GM21529 (cell line): ENCODE measurements around the gene PALD1.
"Not testable (repeated sequence)": the region's sequence is repeated elsewhere in the genome, so short reads cannot be mapped to it uniquely, and the experiment has no call there.

Experiments used
- ATAC-seq: cut with Tn5 transposase; IDR thresholded peaks from one replicate; pipeline ENCODE4 v1.9.1; 2021; ENCODE audit not compliant: unreplicated experiment

Gene PALD1

DNA sequence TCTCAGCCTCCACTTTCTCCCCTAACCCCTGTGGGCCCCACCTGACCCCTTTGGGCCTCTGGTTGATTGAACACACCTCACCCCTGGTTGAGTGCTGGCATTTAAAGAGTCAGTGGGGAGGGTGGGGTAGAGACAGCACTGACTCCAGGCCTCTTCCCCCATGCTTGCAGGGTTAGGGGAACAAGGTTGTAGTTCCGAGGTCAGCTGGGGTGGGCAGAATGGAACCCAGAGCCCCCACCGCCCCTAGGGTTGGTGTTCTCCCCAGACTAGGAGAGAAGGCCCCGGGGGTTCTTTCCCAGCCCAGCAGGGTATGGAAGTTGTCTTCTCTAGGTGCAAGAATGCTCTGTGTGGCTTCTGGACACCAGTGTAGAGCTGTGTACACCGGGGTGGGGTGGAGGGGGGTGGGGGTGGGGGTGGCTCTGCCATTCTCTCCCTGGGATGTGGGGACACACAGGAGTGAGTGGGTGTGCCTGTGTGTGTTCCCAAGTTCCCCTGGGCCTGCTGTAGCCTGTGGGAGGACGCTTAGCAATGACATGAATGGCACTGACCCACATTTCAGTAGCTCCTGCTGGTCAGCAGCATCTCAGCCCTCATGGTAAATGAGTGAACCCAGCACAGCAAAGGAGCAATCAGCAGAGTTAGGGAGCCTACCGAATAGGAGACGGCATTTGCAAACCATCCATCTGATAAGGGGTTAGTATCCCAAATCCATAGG is 90.4 kb downstream of the PALD1 start:
- no peak for ATAC-seq

DNA sequence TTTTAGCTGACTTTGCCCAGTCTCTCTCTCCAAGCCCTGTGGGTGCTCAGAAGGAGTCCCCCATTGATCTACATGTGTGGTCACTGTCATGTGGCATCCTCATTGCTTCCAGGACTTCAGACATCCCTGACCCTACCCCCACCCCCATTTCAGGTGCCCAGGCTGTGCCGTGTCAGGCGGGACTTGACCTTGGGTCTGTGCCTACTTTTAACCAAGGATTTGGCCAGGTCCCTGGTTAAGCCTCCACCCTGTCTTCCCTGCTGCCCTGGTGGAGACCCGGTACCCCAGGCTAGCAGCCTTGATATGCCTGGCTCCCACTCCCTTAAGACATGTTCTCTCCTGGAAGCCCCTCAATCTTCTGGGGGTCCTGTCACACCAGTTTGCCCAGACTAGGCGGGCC is 92.7 kb downstream of the PALD1 start:
- no peak for ATAC-seq

DNA sequence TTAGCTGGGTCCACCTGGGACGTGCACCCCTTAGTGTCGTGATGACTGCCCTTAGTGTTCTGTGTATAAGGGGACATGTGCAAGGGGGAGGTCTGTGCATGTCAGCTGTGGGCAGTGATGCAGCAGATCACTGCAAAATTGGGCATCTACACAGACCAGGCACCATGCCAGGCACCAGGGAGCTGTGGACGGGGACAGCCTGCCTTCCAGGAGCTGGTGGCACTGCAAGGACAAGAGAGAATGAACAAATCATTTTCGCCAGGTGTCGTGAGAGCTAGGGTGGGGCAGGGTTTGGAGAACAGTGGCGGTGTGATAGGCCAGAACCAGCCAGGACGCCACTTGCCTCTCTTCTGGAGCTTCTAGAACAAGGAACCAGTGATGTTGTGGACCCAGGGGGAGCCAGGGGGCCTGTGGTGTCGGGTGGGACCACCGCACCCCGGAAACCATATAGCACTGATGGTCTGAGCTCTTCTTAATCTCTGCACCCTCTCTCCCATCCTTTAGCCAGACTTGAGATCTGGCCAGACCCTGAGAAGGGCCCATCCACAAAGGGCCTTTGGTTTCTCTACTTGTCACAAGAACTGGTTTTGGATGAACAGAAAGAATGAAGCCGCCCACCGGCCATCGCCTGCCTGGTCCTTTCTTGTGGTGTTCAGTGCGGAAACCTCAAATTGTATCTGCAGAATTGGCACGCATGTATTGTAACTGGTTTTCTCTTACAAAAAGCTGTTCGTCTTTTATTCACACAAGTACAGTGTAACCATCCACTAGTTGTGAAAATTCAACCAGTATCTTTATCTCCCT is 93.3 kb downstream of the PALD1 start:
- ATAC-seq: no peak

DNA sequence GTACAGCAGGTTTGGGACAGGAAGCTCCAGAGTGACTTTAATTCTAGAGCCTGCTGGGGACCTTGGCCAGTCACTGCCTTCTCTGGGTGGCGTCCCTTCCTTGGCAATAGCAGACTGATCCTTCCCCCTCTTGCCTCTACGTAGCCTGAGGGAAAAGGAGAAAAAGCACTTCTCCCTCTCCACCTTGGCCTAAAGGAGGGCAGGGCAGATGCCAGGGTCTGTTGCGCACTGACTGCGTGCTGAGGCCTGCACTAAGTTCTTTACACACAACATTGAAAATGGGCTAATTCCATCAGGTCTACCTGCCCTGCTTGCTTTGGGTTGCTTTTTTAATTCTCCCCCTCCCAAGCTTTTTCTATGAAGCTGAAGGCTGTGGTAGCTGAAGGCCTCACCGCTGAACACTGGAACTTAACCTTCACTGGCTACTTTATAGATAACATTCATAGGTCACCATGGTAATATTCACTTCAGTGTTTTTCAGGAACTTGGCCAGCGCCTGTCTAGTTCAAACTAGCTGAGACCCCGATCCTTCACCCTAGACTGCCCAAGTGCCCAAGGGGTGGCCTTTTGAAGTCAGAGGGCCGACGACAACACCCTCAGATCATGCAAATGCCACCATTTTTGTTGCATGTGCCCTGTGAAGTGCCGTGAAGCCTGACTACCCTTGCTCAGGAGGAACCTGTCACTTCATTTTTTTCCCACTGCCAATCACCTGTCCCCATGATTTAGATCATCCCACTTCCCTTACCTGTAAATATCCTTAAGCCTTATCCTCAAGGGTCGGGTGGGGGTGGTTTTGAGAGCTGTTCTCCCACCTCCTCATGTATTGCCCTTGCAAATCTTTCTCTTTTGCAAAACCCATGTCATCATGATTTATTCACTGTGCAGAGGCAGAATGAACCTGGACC is 95.3 kb downstream of the PALD1 start:
- no peak for ATAC-seq

DNA sequence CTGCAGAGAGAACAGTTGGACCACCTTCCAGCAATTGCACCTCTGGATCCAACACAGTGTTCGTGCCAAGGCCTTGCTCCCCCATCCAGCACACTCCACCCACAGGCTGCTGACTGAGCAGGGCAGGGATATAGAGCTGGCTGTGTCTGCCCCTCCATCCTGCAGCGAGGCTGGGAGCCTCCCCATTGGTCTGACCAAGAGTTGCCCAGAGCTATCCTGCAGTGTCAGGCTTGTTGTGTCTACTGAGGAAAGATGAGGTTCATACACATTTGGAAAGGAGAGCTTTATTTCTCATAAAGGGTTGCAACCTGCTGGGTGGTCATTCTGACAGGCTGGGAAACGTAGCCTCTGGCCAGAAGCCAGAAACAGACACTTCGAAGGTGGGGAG is 96.9 kb downstream of the PALD1 start:
- no peak for ATAC-seq

DNA sequence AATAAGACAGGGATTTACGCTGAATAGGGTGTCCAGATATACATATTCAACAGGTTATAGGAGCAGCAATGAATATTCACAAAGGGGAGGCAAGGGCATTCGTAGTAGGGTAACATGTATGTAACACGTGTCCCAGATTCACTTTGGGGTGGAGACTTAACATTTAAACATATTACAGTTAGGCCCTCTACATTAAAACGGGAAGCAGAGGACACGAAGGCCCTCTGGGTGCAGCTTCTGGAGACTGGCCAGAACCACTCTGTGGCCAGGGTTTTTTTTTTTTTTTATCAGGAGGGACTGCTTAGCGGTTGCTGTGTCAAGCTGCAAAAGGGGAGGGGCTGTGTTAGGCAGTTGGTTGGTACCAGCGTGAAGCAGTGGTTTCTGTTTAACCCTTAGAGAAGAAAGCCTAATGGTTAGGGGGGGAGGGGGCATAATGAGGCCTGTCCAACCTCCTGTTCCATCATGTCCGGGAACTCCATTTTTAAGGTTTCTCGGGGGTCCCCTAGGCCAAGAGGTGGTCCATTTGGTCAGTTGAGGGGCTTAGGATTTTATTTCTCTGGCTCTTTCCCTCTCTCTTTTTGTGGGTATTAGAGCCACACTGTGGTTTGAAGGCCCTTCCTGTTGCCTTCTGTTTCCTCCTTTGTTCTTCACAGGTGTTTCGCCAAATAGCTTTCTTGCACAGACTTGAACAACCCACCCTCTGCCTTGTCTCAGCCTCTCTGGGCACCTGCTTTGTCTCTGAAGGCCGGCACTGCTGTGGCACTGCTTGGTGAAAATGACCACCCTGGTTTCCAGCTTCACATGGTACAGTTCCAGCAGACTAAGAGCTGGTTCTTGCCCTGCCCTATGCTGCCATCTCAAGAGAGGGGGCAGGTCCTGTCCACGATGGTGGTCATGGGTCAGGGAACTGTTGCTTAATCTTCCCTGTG is 97.6 kb downstream of the PALD1 start:
- ATAC-seq: peak; percentile 43

DNA sequence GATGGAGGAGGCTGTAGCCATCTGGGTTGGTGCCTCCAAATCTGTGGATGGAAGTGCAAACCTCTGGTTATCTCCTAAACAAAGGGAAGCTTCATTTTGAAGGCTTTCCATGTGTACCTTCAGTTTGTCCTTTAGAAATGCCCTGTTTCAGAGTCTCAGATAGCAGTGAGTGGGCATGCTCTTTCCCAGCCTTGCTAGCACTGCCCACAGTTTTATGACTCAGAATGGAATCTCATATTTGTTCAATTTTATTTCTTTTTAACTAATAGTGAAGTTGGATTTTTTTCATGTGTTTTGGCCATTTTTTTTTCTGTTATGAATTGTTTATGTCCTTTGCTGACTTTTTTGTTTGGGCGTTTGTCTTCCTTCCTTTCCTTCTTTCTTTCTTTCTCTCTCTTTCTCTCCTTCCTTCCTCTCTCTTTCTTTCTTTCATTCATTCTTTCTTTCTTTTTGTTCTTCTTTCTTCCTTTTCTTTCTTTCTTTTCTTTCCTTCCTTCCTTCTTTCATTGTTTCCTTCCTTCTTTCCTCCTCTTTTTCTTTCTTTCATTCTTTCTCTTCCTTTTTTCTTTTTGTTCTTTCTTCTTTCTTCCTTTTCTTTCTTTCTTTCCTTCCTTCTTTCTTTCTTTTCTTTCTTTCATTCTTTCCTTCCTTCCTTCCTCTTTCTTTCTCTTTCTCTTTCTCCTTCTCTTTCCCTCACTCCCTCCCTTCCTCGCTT is 98.4 kb downstream of the PALD1 start:
- ATAC-seq: no peak

DNA sequence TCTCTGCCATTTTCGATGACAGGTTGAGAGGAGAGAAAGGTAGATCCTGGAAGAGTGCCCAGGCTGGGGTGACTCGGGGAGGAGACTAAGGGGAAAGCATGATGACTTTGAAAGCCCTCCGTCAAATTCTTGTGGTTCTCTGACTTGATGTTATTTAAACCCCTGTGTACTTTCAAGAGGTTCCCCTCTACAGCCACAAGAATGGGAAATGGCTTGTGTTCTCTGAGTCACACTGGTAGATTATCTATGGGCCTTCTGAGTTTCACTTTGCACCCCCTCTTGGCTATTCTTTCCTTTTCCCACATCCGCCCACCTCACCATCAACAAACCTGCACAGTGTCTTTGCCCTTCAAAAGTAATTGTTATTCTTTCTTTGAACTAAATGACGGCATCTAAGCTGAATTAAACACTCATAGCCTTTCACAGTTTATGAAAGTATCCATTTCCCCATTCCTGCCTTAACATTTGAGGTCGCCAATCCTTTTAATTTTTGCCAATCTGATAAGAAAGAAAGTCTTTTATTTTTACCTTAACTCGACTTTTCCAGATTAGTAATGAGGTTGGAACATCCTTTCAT is 99.9 kb downstream of the PALD1 start:
- peak; percentile 71 for ATAC-seq

DNA sequence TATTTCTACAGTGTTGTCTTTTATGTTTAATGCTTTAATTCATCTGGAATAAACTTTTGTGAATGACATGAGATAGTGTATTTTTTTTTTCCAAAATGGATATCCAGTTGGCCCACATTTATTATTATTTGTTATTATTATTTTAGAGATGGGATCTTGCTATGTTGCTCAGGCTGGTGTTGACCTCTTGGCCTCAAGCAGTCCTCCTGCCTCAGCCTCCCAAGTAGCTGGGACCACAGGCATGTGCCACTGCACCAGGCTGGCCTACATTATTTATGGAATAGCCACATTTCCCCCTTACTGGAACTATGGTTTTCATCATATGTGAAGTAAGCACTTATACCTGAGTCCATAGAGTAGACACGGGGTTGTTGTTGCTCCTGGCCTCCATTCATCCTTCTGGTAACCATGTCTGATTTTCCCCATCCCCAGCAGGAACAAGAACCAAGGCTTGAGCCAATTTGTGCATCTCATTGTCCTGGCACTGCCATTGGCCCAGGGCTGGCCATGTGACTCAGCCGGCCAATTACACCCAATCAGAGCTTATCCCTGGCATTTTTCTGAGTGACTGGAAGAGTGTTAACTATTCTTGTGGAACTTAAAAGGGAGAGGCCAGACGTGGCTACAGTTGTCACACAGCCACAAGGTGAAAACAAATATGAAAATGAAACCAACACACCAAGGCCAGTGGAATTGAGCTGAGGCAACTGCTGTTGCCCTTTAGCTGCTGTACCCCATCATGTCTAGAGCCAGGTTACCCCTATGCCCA is 100.9 kb downstream of the PALD1 start:
- ATAC-seq: no peak

DNA sequence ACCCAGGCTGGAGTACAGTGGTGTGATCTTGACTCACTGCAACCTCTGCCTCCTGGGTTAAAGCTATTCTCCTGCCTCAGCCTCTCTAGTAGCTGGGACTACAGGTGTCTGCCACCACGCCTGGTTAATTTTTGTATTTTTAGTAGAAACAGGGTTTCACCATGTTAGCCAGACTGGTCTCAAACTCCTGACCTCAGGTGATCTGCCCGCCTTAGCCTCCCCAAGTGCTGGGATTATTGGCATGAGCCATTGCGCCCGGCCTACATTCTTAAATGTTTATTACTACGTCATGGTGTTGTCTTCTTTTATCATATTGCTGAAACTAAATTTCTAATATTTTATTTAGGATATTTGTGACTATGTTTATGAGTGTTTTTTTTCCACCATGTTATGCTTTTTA is 102.6 kb downstream of the PALD1 start:
- ATAC-seq: not testable (repeated sequence)

DNA sequence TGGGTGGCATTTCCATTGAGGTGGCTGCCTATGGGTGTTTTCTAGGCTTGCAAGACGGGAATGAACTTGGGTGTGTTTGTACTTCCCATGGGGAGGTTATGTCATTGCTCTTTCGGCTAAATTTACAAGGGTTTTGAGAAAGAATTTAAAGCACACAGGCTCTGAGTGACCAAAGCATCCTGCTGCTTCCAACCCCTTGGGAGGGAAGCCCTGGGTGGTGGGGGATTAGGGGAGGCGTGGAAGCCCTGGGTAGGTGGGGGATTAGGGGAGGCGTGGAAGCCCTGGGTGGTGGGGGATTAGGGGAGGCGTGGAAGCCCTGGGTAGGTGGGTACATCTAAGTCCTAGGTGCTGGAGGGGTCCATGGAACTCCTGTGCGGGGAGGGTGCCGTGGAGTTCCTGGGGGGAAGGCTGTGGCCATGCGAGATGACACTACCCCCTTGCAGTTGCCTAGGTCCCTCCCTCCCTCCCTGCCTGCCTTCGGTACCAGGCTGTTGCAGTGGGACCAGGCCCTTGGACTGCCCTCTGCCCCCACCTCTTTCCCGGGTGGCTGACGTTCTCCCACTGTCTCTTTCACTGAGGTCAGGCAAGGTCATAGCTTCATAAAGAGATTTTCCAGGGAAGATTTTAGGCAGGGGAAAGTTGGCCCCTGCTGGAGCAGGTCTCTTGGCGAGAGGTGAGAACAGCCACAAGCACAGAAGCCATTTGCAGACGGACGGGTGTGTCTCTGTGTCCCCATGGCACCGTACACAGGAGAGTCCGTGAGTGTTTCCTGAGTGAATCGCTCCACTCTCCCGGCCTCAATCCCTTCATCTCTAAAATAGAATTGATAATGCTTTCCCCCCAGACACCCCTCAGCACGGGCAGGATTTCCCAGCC is 104.5 kb downstream of the PALD1 start:
- ATAC-seq: no peak

DNA sequence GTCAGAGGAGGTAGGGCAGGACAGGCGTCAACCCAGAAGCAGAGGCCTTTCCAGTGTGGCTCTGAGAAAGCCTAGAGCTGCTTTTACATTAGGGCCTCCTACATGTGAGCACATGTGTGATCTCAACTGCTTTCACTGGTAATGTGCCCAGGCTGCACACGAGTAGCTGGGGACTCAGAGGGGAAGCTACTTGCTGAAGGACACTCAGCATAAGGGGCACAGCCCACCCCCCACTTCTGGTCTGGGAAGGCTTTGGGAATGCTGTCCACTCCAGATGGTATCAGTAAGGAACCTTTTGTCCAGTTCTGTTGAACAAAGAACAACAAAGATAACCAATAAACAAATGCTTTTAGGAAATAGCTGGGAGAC is 105.1 kb downstream of the PALD1 start:
- no peak for ATAC-seq

DNA sequence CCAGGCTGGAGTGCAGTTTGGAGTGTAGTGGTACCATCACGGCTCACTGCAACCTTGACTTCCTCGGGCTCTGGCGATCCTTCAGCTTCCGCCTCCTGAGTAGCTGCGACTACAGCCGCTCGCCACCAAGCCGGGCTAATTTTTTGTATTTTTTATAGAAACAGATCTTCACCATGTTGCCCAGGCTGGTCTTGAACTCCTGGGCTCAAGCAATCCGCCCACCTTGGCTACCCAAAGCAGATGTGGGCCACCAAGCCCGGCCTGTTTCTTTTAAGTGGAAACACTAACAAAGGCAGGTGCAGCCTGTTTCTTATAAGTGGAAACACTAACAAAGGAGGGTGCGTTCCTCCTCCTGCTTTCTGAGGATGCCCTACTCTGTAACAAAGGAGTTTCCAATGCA is 105.8 kb downstream of the PALD1 start:
- no peak for ATAC-seq

DNA sequence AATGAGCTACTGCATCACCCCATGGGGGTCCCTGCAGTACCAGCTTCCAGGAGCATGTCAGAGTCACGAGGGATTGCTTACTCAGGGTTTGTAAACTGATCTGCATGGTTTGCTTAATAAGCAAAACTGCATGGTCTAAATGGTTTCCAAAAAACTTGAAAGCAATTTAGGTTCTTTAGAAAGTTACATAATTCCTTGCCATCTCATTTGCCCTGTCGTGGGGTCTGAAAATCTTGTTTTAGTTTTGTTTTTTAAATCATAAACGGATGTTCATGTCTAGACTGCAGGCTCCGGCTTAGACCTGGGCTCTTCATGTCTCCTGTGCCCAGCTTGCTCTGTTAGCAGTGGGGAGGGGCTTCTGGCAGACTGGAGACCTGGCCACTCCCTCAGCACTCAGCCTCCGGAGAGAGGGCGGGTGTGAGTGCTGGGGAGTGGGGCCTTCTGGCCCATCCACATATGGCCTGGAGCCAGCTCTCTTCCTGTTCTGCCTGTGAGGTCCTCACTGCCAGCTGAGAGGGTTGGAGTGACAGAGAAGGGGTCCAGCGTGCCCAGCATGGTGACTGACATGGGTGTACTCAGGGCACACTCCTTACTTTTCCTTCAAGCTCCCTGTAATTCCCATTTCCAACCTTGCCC is 106.5 kb downstream of the PALD1 start:
- ATAC-seq: no peak

DNA sequence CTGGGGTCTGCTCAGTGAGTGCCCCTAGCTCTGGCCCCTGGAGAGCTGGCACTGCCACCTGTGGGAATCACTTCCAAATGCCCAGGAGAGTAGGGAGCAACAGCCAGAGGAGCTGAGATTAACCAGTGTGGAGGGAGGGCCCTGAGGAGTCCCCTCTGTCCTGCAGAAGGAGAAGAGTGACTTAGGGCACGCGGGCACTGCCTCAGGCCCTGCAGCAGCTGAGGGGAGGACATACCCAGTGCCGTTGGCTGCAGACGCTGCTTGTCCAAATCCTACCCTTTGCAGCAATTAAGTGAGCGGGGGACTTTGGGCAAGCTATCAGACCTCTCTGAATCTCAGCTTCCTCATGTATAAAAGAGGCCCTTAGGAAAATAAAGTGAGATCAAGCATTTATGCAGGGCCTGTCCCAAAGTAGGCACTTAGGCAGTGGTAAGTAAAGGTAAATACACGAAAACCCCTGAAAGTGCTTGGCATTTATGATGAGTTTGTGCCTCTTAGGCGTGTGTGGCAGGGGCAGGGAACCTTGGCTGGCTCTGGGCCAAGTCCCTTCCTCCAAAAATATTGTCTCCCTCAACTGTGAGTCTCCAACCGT is 107.1 kb downstream of the PALD1 start:
- no peak for ATAC-seq

DNA sequence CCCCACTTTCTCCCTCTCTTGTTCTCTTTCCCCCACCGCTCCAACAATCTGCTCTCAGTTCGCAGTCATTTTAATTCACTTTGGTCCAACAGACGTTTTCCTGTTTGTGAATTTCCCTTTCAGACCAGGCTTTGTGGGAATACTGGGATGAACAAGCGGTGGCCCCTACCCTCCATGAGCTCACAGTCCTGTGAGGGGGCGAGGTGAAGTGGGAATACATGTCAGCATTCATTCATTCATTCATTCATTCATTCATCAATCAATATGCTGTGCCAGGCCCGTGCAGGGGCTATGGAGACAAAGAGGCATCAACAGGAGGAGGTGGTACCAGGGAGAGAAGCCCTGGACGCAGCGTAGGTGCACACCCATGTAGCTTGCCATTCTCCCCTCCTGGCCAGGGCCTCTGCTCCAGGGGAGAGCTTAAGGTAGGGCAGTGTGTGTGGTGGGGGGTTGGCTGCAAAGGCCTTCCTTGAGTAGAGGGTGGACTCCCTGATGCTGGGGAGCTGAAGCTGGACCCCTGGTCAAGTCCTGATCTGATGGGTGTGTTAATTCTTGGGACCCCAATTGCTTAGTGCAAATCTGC is 107.9 kb downstream of the PALD1 start:
- no peak for ATAC-seq
